ENCODE measurements around the gene TET3. TPM values are rescaled to one million over a fixed set of nuclear protein-coding genes. Genes with fewer than 3 reads are reported as not detected.

TET3 gene
- polyA plus RNA-seq, 1 of the 3 experiments (the other 2 are of a cell fraction) = 1.6 TPM

DNA sequence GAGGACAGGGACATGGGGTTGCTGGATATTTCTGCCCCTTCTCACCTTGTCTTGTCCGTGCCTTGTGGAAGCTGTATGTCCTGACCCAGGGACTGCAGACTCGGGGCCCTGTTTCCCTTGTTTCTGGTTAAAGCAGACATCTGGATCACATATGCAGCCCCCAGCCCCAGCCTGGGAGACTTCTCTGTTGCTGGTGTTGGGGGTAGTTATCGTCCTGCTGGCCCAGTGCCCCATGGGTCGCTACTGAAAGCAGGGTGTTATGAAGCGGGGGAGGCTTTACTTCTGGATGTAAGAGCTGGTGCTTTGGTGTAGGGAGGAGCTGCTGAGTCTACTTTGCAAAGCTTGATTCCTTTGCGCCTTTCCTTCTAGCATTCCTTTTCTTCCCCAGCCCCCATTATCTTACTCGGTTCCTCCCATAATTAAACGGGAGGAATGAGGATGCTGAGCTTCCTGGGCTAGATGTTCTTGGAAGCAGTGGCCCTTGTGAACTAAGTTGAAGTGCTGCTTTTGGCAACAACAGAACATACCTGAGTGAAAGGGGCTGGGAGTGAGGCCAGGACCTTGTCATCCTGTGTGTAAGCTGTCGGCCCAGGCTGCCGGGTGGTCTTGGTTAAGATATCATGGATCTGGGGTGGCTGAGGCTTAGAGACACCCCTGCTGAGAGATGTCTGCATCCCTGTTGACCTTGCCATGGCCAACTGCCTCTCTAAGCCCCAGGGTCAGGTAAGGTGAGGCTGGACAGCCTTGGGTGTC lies 3.4 kb downstream of the TET3 start:
- Histone ChIP-seq H3K36me3 (replicated peaks in 1 of 2; ENCODE audit: control insufficient read depth in 1 of 2, insufficient read depth in 2 of 2, low read length in 1 of 2) (peaks cover 3 to 7% of the 10 kb centered on the region in 2 experiments), H3K9me3 (no peaks in the 10 kb centered on the region), H3K27ac (ENCODE audit: low read depth in 2 of 2, low read length in 1 of 2) (peak overlapping the region in 1 of 2 experiments; percentile 34; a peak in 1 of 4 replicates), H3F3A (replicated peaks; ENCODE audit: insufficient read depth) (peaks cover 5% of the 10 kb centered on the region), H3K4me2 (peak overlapping the region; percentile 88), H2AFZ (ENCODE audit: low read depth) (no peak overlapping the region), H3K9ac (no peak overlapping the region), H3K9me2 (no peaks in the 10 kb centered on the region), H3K4me3 (ENCODE audit: low read depth in 2 of 2, low read length in 1 of 2) (peak overlapping the region; percentile 41 to 42), H4K20me1 (ENCODE audit: insufficient read depth) (peaks cover 16% of the 10 kb centered on the region; the same call in 1 of the 2 replicates), H3K27me3 (ENCODE audit: insufficient read depth) (no peaks in the 10 kb centered on the region), H3K4me1 (ENCODE audit: control insufficient read depth in 1 of 2, insufficient read depth in 2 of 2, low read depth in 1 of 2, low read length in 1 of 2) (peaks cover 9 to 46% of the 10 kb centered on the region in 2 experiments; a peak in 3 of 4 replicates), H3K79me2 (ENCODE audit: insufficient read depth) (peaks cover 41% of the 10 kb centered on the region; the same call in 1 of the 2 replicates)
- TF ChIP-seq YY1 (IDR thresholded peaks at IDR 0.05; ENCODE audit: low read depth) (no peak), TCF12 (IDR thresholded peaks at IDR 0.05) (no peak)
- POLR2A ChIA-PET = interaction anchor here (1.2 to 2.5 kb wide), 3 partner anchors 14 to 163 kb away, joined by 3 to 11 read pairs (median 4); no protein-coding TSS in a partner anchor
- WGBS (ENCODE audit: low lambda C conversion rate) = 61% methylated on average over 10 of the region's 10 CpGs
- CTCF ChIA-PET = interaction anchor here (0.9 to 2.4 kb wide), 16 partner anchors 10 to 164 kb away, joined by 3 to 14 read pairs (median 4); no protein-coding TSS in a partner anchor
- peak; percentile 55 for DNase-seq

DNA sequence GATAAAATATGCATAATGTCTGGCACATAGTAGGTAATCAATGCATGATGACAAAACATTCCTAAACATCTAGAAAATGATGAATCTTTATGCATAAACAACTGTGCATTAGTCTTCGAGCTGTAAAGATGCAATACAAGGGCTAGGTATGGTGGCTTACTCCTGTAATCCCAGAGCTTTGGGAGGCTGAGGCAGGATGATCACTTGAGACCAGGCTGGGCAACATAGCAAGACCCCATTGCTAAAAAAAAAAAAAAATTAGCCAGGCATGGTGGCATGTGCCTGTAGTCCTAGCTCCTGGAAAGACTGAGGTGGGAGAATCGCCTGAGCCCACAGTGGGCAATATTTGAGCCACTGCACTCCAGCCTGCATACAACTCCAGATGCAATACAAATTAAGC lies 5.3 kb downstream of the TET3 start:
- Histone ChIP-seq H3K36me3 (replicated peaks in 1 of 2; ENCODE audit: control insufficient read depth in 1 of 2, insufficient read depth in 2 of 2, low read length in 1 of 2) (peaks cover 3 to 7% of the 10 kb centered on the region in 2 experiments), H3K4me1 (ENCODE audit: control insufficient read depth in 1 of 2, insufficient read depth in 2 of 2, low read depth in 1 of 2, low read length in 1 of 2) (peaks cover 13 to 34% of the 10 kb centered on the region in 2 experiments; a peak in 3 of 4 replicates), H3K9ac (no peak overlapping the region), H2AFZ (ENCODE audit: low read depth) (no peak overlapping the region), H3K79me2 (ENCODE audit: insufficient read depth) (peaks cover 57% of the 10 kb centered on the region), H3K27me3 (ENCODE audit: insufficient read depth) (no peaks in the 10 kb centered on the region), H3K9me3 (no peaks in the 10 kb centered on the region), H3K9me2 (no peaks in the 10 kb centered on the region), H3F3A (replicated peaks; ENCODE audit: insufficient read depth) (no peaks in the 10 kb centered on the region), H3K27ac (ENCODE audit: low read depth in 2 of 2, low read length in 1 of 2) (no peak overlapping the region), H3K4me2 (no peak overlapping the region), H3K4me3 (ENCODE audit: low read depth in 2 of 2, low read length in 1 of 2) (no peak overlapping the region), H4K20me1 (ENCODE audit: insufficient read depth) (peaks cover 22% of the 10 kb centered on the region; the same call in 1 of the 2 replicates)
- DNase-seq = no peak
- 90% methylated on average over 2 of the region's 2 CpGs for WGBS (ENCODE audit: low lambda C conversion rate)
- TF ChIP-seq, protein P1, sequence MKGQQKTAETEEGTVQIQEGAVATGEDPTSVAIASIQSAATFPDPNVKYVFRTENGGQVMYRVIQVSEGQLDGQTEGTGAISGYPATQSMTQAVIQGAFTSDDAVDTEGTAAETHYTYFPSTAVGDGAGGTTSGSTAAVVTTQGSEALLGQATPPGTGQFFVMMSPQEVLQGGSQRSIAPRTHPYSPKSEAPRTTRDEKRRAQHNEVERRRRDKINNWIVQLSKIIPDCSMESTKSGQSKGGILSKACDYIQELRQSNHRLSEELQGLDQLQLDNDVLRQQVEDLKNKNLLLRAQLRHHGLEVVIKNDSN (IDR thresholded peaks at IDR 0.05; ENCODE audit: borderline replicate concordance, low read depth) = no peak
- TF ChIP-seq, protein P2, sequence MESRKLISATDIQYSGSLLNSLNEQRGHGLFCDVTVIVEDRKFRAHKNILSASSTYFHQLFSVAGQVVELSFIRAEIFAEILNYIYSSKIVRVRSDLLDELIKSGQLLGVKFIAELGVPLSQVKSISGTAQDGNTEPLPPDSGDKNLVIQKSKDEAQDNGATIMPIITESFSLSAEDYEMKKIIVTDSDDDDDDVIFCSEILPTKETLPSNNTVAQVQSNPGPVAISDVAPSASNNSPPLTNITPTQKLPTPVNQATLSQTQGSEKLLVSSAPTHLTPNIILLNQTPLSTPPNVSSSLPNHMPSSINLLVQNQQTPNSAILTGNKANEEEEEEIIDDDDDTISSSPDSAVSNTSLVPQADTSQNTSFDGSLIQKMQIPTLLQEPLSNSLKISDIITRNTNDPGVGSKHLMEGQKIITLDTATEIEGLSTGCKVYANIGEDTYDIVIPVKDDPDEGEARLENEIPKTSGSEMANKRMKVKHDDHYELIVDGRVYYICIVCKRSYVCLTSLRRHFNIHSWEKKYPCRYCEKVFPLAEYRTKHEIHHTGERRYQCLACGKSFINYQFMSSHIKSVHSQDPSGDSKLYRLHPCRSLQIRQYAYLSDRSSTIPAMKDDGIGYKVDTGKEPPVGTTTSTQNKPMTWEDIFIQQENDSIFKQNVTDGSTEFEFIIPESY (IDR thresholded peaks at IDR 0.05; ENCODE audit: borderline replicate concordance, low read depth) = no peak
- TF ChIP-seq SMC3 (IDR thresholded peaks at IDR 0.05; ENCODE audit: low read depth, low read length) = no peak
- no peak for TF ChIP-seq EZH2phosphoT487 (IDR thresholded peaks at IDR 0.05; ENCODE audit: borderline replicate concordance, low read depth)
- no peak for TF ChIP-seq NFIC (IDR thresholded peaks at IDR 0.05; ENCODE audit: borderline replicate concordance)
- TF ChIP-seq GATA2 (CRISPR knock-in tag; IDR thresholded peaks at IDR 0.05) = no peak
- TF ChIP-seq, protein P3, sequence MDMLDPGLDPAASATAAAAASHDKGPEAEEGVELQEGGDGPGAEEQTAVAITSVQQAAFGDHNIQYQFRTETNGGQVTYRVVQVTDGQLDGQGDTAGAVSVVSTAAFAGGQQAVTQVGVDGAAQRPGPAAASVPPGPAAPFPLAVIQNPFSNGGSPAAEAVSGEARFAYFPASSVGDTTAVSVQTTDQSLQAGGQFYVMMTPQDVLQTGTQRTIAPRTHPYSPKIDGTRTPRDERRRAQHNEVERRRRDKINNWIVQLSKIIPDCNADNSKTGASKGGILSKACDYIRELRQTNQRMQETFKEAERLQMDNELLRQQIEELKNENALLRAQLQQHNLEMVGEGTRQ (IDR thresholded peaks at IDR 0.05; ENCODE audit: borderline replicate concordance, low read depth, low read length) = no peak
- TF ChIP-seq FOXM1 (IDR thresholded peaks at IDR 0.05; ENCODE audit: low read depth) = no peak
- no peak for TF ChIP-seq MEF2A (IDR thresholded peaks at IDR 0.05; ENCODE audit: borderline replicate concordance, low read depth)
- POLR2A ChIA-PET = no interaction called here
- CTCF ChIA-PET = no interaction called here
